Measurements from ENCODE around the gene ENO4.

Gene ENO4

GRCh38 chr10:116864436-116864835 is 15.1 kb downstream of the ENO4 start:
- no peak for DNase-seq (ENCODE audit: low spot score)
- in situ Hi-C loops (cut with MboI; ENCODE audit: low sequenced_read_pairs, unreplicated experiment) = no loop called here
- no peak for TF ChIP-seq CTCF (IDR thresholded peaks at IDR 0.05; ENCODE audit: borderline replicate concordance, control extremely low read depth, extremely low read depth, insufficient read depth, missing control alignments)

GRCh38 chr10:116866066-116866465 is 16.8 kb downstream of the ENO4 start:
- no peak for TF ChIP-seq CTCF (IDR thresholded peaks at IDR 0.05; ENCODE audit: borderline replicate concordance, control extremely low read depth, extremely low read depth, insufficient read depth, missing control alignments)
- DNase-seq (ENCODE audit: low spot score) = no peak
- in situ Hi-C loops (cut with MboI; ENCODE audit: low sequenced_read_pairs, unreplicated experiment) = no loop called here

- no peak for TF ChIP-seq CTCF (IDR thresholded peaks at IDR 0.05; ENCODE audit: borderline replicate concordance, control extremely low read depth, extremely low read depth, insufficient read depth, missing control alignments)
- no peak for DNase-seq (ENCODE audit: low spot score)
- in situ Hi-C loops (cut with MboI; ENCODE audit: low sequenced_read_pairs, unreplicated experiment) = no loop called here
These were observed 17.8 kb downstream of the ENO4 start for GRCh38 chr10:116866987-116867595.

GRCh38 chr10:116868198-116868676 is 18.9 kb downstream of the ENO4 start:
- no peak for TF ChIP-seq CTCF (IDR thresholded peaks at IDR 0.05; ENCODE audit: borderline replicate concordance, control extremely low read depth, extremely low read depth, insufficient read depth, missing control alignments)
- no peak for DNase-seq (ENCODE audit: low spot score)
- in situ Hi-C loops (cut with MboI; ENCODE audit: low sequenced_read_pairs, unreplicated experiment) = no loop called here

GRCh38 chr10:116868722-116869121 is 19.4 kb downstream of the ENO4 start:
- DNase-seq (ENCODE audit: low spot score) = no peak
- in situ Hi-C loops (cut with MboI; ENCODE audit: low sequenced_read_pairs, unreplicated experiment) = no loop called here

GRCh38 chr10:116870949-116871348 is 21.6 kb downstream of the ENO4 start:
- in situ Hi-C loops (cut with MboI; ENCODE audit: low sequenced_read_pairs, unreplicated experiment) = no loop called here
- TF ChIP-seq CTCF (IDR thresholded peaks at IDR 0.05; ENCODE audit: borderline replicate concordance, control extremely low read depth, extremely low read depth, insufficient read depth, missing control alignments) = no peak
- no peak for DNase-seq (ENCODE audit: low spot score)

More at GRCh38 chr10:116868722-116869121, 19.4 kb downstream of the ENO4 start:
- TF ChIP-seq CTCF (IDR thresholded peaks at IDR 0.05; ENCODE audit: borderline replicate concordance, control extremely low read depth, extremely low read depth, insufficient read depth, missing control alignments) = no peak

All from GM13976 (cell line).